HG02884 (cell line): ENCODE measurements around the gene AP5B1.

Experiments used
- ATAC-seq: cut with Tn5 transposase; IDR thresholded peaks from one replicate; pipeline ENCODE4 v1.9.1; 2021; ENCODE audit warnings: mild to moderate bottlenecking, moderate library complexity; ENCODE audit not compliant: unreplicated experiment

The AP5B1 gene, protein sequence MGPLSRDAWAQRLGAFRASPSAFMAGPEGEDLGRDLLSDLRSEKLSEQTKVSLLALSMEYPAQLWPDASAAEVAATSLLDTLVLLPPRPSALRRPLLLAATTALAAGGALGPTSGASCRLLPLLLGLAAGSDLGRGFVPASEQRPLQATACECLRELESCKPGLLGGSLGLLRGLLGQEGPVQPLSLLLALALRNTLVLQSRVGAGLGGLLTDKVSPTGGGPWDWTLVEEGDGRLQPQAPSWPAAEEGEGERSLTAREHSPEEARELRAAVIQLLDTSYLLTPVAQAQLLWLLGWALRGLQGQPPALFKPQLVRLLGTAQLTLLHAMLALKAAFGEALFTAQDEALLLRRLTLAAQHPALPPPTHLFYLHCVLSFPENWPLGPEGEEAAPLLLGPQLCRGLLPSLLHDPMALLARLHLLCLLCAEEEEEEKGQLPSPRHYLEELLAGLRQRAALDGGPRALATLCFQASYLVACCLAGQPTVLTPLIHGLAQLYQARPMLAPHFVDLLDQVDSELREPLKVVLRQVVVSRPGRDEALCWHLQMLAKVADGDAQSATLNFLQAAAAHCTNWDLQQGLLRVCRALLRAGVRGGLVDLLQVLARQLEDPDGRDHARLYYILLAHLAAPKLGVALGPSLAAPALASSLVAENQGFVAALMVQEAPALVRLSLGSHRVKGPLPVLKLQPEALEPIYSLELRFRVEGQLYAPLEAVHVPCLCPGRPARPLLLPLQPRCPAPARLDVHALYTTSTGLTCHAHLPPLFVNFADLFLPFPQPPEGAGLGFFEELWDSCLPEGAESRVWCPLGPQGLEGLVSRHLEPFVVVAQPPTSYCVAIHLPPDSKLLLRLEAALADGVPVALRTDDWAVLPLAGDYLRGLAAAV

DNA sequence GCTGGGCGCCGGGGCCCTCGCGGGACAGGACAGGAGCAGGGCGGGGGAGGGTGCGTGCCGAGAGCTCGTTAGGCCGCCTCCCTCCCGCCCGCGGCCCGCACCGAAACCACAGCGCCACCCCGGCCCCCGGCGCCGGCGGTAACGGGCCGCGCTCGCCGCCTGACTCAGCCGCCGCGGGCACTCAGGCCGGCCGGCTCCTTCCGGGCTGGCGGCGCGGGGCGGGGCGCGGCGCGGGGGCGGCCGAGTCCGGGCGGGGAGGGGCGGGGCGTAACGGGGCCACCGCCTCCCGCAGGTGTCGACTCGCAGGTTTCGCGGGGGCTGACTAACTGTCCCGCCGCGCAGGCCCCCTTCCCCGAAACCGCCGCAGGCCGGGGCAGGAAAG lies at the start of gene AP5B1:
Gene AP5B1 (minus strand): TSS at position 207 of the 382 bp plus-strand sequence. CDS start 385 bp downstream, outside the sequence.
- peak; percentile 43 for ATAC-seq

DNA sequence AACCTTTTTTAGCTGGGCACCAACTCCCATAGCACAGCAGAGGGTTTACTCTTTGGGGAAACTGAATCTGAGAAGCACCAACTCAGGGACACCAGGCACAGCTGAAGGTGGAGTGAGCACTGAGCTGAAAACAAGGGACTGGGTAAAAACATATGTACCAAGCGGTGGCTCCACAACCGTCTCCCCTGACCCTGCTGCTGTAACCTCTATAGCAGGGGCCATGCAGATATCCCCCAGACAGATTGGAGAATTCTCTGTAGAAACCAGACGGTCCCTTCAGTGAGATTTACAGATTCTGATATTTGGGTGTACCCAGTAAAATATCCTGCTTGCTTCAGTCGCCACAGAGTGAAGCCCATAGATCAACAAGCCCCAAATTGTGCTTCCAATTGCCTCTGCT lies 48.7 kb upstream of the AP5B1 start:
- ATAC-seq = no peak

DNA sequence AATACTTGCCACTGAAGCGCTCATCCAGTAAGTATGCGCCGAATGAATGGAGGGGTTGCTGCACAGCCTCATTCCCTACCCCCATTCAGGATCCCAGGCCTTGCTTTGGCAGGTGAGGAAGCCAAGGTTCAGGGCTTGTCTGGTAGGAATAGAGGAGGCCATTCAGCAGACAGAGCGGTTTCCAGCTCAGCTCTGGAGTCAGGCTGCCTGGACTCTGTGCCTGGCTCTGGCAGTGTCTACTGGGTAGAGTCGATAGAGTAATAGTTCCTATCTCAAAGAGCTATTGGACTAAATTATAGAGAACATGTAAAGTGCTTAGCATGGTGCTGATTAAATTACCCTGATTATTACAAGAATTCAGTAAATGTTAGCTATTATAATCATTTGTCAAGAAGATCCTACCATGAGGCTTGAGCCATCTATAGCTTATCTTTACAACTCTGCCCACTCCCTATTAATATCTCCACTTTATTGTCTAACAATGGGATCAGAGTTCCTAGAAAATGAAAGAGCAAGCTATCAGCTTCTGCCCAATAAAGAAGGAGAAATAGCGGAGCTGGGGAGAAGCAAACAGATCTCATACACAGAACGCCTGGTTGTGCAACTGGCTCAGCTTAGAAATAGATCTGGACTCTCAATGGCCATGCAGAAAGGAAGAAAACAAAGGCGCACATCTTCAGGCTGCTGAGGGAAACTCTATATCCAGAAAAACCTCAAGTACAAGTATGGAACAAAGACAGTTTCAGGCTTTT lies 46.4 kb upstream of the AP5B1 start:
- no peak for ATAC-seq

DNA sequence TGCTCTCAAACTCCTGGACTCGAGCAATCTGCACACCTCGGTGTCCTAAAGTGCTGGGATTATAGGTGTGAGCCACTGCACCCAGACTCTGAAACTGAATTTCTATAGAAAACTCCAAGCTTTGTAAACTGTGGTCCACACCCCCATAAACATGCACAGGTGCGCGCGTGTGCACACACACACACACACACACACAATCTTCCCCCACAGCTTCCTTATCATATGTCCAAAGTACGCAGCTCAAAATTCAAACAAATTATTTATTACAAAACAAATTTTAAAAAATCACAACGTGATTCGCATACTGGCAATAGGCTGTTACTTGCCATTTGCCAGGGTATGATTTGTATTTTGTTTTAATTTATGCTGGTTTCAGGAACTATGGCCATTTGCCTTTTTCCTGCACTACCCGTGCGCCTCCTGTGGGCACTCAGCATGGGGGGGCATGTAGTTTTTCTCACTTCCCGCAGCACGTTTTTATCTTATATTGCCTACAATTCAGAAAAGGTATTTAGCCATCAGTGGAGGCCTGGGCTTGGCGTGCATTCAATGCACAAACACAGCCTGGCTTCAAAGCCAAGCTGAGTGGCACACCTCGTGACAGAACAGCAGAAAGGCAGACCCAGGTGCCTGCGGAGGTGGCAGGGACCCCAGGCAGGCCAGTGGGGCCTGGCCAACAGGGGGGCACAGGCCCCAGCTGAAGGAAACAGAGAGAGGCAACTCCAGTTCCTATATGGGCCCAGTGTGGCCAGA lies 42.2 kb upstream of the AP5B1 start:
- ATAC-seq = no peak

DNA sequence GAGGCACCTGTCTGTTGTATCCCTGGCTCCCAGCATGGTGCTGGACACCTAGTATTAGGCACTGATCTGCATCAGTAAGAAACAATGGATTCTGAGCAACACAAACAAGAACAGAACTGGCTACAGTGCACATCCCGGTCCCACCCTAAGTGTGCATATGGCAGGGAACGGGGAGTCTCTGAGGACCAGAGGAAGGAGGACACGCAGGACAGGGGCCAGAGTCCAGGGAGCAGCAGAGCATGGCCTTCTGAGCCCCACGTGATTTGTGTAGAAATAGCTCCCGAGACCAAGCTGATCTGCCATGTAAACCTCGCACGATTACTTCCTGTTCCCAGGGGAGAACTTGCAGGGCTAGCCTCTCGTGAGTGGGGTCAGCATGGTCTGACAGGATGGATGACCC lies 40.3 kb upstream of the AP5B1 start:
- no peak for ATAC-seq

DNA sequence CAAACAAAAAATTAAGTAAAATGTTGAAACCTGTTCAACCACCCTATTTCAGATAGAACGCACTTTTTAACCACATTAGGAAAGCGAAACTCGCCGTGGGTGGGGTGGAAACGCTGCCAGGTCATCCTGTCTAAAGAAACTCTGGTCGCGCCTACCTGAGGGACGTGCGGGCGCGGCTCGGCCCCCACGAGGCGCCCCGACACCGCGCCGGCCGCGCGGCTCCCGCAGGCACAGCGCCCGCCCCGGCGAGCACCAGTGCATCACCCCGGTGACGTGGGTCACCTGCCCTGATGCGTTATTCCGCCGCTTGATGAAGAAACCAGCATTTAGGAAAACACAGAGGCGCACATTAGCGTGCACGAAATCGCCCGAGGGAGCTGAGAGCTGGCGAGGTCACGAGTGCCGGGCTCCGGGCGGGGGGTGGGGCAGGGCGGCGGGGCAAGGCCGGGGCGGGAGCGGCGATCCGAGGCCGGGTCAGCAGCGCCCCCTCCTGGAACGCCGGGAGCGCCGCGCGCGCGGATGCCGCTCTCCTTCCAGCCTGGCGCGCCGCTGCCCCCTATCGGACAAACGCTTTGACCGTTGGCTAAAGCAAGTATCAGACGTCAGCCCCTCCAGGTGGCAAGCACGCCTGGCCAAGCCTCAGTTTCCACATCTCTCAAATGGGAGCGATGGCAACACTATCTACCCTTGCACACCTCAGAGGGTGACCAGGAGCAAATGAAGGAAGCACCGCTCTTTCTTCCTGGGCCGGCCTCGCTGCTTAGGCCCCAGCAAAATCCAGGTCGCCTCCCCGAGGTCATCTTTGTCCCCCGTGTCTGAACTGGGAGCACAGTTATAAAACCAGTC lies 37.3 kb upstream of the AP5B1 start:
- peak; percentile 55 for ATAC-seq

DNA sequence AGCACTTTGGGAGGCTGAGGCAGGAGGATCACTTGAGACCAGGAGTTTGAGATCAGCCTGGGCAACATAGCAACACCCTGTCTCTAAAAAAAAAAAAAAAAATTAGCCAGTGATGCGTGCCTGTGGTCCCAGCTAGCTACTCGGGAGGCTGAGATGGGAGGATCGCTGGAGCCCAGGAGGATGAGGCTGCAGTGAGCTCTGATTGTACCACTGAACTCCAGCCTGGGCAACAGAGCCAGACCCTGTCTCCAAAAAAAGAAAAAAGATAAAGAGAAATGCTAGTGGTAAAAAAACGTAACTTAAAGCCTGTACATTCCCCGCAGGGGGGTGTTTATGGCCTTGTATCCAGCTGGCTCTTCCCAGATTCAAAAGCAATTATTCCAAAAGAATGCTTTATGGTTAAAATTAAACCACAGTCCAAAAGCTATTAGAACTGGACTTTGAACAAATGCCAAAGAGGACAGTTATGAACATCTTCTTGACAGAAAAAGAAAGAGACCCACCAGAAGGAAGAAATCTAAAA lies 36.6 kb upstream of the AP5B1 start:
- no peak for ATAC-seq

DNA sequence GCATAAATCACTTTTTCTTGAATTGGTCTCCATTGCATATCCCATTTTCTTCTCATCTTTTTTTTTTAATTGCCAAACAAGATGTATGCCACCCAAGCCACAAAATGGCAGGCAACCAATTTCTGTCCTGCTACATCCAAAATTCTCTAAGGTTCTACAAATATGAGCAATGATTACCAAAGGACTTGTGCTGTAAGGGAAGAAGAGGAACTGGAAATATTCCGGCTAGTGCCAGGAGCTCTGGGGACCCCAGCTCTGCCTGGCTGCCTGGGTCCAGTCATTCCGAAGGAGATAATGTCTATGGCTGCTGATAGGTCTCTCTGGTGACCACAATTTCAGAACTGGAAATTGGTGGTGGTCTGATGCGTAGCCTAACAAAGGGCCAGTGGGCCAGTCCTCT lies 35.9 kb upstream of the AP5B1 start:
- ATAC-seq = no peak

DNA sequence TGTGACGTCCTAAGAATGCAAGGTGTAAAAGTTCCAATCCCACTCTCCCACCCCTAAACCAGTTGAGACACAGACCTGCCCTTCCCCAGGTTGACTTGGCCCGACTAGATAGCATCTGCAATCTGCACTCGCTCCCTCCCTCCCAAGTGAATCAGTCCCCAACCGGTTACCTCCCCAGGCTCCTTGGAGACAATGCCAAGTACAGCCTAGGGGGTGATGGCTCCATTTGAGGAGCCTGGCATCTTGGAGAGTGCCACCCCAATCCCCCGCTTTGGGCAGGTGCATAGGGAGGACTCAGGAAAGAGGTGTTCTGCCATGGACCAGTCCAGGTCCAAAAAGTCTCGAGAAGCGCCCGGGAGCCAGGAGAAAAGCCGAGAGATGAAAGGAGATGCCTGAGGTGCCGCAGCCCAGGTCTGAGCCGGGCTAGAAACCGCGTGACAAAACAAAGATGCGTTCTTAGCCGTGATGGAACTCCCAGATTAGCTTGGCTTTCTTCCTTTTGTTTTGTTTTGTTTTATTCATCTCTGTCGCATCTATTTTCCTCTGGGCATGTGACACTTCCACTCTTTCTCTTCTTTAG lies 34.3 kb upstream of the AP5B1 start:
- no peak for ATAC-seq

DNA sequence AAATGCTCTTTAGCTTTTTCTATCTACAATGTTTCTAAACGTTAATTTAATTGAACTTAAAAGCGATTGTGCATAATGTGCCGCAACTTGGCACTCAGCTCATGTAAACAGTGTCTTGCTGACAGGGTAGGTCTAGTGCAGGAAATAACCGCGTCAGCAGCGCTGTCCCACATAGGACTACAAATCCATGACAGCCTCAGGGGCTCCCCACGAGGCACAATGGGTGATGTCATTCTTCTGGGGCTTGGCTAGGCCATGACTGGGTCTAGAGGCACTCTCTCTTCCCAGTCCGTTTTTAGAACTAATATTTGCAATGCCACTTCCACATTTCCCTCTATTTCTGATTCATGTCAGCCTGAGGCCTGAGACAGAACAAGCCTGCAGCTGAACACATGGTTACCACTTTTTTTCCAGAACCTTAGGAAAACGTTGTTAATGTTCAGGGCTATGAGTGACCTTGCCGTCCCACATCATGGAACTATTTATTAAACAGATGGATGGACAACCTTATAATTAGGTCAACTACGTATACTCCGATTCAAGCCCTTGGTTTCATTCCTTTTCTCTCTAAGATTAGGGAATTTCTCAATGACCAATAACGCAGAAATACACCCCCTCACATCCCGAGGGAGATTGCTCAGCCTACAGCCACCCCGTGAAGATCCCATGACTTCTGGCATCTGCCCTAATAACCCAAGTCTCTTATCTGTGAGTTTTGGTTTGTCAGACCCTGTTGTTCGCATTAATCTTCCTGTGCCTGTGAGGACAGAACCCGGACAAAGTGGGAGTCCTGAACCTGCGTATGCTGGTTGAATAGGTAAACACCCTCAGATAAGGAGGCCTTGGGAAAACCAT lies 33.6 kb upstream of the AP5B1 start:
- no peak for ATAC-seq

DNA sequence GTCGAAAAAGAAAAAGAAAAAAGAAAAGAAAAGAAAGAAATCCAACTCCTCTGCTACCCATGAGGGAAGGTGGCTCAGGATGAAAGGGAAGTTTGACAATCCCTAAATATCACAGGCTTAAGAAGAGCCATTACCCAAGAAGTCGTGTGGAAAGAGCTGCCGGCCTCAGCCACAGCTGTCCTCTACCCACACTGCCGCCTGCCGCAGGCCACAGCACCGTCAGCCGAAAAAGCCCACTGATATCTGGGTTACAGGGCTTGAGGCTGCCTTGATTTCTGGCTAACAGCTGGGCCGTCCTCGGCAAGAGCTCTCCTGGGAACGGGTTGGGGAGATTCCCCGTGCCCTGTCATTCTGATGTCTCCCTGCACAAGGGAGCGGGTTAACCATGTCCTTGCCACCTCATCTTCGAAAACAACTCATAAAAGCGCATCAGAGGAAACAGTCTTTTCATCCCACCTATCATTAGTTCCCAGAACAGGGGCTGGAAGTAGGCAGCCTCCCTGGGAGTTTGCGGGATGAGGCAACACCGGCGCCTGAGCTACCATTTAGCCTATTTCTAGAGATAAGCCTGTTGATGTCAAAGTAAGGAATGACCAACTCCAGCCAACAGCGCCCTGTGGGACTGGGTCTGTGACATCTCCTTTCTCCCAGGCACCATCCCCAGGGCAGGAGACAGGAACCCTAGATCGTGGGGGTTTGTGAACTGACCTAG lies 31.1 kb upstream of the AP5B1 start:
- ATAC-seq = no peak

DNA sequence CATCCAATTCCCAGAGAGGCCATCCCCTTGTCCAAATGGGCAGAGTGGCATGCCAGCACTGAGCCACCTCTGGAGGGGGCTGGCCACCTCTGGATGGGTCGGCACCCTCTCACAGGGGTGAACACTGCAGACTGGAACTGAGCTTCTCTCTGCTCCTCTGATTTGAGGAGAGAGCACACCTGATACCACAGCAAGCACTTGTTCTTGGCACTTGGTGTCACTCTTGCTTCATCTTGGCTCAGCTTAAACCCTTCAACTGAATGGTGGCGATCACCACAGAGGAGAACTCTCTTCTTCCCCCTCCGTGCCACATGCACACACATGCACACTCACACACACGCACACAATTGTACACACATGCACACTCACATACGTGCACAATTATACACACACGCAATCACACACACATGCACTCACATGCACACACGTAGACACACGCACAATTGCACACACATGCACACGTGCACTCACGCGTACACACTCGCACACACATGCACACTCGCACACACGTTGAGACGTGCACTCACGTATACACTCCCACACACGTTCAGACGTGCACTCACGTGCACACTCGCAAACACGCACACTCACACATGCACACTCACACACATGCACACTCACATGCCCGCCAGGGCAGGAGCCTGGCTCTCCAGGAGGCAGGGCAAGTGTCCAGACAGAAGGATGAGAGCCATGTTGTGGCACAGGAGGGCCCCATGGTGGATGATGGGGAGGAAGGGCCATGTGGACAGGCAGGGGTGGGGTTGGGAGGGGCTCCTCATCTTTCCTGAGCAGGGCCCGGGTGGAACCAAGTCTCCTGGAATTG lies 29.5 kb upstream of the AP5B1 start:
- no peak for ATAC-seq

DNA sequence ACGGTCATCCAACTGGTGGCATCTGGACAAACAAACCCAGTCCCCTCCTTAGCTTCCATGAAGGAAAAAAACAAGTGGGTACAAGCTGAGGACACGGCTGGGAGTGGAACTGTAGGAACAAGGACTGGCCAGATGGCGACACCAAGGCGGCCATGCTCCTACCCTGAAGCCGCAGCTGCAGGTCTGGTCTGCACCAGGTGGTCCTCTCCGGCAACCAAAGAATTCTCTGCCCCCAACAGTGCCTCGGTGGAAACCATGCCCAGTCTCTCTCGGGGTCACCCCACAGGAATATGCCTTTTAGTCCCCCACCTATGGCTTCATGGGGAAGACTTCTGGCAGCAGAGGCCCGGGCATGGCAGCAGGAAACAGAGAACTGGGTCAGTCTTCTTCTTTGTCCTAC lies 28.7 kb upstream of the AP5B1 start:
- no peak for ATAC-seq

DNA sequence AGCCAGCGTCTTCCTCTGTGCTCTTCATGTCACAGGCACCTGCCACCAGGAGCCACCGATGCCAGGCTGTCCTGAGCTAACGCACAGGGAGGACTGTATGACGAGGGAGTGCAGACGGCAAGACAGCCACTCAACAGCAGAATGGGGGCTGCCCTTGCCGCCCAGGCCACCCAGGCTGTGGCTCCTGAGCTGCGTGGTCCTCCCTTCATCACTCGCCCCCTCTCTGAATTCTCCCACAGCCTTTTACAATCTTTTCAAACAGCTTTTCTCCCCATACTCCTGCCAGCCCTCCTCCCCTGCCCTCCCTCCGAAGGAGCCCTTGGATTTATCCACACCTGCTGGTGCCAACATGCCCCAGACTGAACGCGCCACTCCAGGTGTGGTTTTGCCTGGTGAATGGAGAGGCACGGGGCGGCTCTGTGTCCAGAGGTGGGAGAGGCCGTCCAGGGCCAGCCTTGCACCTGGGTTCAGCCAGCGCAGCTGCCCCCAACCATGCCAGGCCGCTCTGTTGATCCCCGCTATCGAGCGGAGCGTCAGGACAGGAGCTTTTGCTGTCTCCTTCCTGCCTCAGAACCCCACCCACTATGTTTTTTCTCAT lies 28.1 kb upstream of the AP5B1 start:
- no peak for ATAC-seq

DNA sequence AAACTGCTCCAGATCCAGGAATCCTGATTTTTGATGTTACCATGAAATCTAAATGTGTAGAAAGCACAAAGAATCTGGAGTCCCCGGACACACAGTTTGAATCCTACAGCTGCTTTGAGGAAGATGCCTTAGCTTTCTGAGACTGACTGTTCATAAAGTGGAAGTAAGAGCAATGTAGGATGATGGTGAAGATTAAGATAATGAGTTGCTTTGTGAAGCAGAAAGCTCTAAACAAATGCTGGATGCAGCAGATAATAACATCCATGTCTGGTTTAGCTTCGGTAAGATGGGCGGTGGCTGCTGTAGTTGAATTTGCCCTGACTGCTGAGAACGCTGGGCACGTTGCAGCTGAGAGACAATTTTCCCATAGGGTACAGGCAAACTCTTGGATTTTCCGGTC lies 26.2 kb upstream of the AP5B1 start:
- no peak for ATAC-seq

DNA sequence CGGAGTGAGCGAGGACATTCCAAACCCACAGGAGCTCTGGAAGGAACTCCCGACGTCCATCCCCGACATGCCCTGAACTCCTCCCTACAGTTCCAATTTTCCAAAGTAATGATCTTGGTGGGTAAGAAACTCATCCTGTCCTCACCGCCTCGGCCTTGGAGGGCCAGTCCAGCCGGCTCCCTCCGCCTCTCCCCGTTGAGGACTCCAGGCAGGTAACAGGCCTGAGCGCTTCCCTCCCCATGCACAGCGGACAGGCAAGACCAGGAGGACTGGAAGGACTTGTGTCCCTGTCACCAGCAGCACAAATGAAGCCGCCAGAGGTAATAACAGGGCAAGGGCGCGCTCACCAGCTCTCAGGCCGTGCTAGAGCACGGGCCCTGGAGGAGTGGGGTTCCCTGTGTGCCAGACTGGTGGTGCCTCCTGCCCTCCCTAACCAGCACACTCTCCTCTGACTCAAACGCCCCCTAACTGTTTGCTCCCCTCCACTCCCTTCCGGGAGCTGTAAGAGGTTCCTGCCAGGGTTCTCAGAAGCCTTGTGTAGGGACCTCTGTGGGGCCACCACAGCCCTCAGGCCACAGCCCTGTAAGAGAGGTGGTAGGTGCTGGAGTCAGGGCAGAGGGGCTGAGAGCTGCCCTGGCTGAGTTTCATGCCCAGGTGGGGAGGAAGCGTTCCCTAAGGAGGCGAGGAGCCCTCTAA lies 23.2 kb upstream of the AP5B1 start:
- ATAC-seq = no peak
